Loucy (cell line): ENCODE results near the gene HSFY2.
"Not testable (repeated sequence)": the region's sequence is repeated elsewhere in the genome, so short reads cannot be mapped to it uniquely, and the experiment has no call there.

ENCODE experiments used
- CTCF ChIP-seq: fragments of 200-600 bp; sonication (generic); conservative IDR thresholded peaks from 2 replicates; pipeline ENCODE4 v1.5.1; 2014; ENCODE audit warnings: mild to moderate bottlenecking, antibody characterized with exemption, low read length
- EZH2phosphoT487 ChIP-seq: fragments of 200-600 bp; IDR thresholded peaks from 2 replicates; pipeline ENCODE4 v1.6.1; 2018; ENCODE audit warnings: antibody characterized with exemption, mild to moderate bottlenecking, moderate library complexity, borderline replicate concordance

DNA sequence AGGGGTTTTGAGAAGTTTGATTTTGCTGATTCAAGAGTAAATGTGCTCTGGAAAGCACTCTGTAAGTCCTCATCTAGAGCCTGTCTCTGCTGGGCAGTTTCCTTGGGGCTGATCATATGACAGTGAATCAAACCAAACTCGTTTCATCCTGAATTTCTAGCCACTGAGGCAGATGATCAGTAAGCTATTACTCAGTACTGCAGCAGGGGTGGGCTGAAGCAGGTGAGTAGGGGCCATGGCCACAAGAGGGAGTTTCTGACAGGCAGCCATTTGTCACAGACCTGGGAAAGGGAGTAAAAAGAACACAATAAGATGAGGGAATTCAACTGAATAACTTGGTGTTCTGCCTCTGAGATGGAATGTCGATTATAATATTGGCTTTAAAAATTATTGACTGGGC lies 19.5 kb downstream of the HSFY2 start:
- TF ChIP-seq CTCF, EZH2phosphoT487: not testable (repeated sequence)
